ENCODE measurements around the gene FBXW2.

Gene FBXW2

DNA sequence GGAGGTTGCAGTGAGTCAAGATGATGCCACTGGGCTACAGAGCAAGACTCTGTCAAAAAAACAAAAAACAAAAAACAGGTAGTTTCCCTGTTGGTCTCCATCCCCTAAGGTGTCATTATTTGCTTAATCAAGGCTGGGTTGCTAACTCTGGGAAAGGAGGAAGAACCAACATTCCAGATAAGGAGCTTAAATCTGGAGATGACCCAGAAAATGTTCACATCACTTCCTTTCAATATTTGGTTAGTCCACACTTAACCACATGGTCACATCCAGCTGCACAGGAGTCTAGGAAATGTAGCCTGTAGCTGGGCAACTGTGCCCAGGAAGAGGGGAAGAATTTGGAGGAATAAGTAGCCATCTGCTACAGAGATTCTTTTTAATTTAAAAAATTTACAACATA, 53.1 kb downstream of the FBXW2 start:
- peak; percentile 10 for DNase-seq

DNA sequence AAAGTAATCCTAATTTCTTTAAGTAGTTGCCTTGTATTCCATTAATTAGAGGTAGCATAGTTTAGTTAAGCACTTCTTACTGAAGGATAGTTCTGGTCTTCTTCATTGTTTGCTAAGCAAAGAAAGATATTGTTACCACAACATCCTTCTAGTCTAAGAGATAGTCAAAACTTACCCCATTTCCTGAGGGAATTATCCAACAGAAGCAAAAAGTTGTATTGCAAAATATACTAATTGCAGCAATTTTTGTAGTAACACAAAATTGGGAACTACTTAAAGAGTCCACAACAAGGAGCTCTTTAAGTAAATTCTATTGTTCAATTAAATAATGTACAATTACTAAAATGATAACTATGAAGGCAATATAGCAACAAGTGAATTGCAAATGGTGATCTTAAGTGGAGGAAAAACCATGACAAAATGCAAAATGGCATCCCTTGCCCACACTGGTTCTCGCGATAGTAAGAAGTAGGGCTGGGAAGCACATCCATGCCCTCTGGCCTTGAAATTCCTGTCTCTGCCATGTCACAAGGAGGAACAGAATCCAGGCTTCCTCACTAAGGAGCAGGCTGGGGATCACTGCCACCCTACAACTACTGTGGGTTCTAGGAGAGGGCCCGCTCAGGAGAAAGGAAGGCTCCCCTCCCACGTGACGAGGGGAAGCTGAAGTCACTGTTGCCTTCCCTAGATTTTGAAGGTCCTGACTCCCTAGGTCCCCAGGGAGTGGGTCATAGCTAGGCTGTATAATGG, 55.6 kb downstream of the FBXW2 start:
- no peak for DNase-seq

DNA sequence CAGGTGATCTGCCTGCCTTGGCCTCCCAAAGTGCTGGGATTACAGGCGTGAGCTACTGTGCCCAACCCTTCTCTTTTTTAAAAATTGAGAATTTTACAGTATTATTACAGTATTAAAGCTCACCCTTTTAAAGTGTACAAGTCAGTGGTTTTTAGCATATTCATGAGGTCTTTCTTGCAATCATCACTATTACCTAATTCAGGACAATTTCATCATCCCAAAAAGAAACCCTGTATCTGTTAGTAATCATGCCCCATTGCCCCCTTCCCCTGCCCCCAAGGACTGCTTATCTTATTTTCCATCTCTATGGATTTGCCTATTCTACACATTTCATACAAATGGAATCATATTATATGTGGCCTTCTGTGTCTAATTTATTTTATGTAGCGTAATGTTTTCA, 56.3 kb downstream of the FBXW2 start:
- no peak for DNase-seq

DNA sequence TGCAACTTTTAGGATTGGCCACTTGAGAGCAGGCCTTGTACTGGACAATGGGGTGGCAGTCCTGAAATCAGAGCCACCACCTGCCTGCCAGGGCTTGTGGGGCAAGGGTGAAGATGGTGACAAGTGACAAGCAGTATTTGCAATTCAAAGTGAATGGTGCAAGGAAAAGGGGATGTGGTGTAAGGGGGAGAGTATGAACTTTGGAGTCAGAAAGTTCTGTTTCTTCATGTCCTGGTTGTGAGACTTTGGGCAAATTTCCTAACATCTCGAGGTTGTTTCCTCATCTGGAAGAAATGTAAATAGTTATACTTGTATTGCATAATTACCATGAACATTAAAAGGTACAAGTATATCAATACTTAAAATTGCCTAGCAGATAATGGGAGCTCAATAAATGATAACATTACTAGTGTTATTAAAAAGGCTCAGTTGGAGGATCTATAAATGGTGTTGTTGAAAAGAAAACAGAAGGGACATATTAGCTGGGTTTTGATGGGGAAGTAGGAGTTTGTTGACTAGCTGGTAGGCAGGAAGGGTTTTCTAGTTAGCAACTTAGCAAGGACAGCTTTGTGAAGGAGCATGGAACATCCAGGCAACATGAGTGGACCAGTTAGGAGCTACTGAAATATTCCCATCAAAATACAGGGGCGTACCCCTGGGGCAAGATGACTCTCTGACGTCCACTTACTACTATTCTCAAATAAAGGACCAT, 57.6 kb downstream of the FBXW2 start:
- no peak for DNase-seq

DNA sequence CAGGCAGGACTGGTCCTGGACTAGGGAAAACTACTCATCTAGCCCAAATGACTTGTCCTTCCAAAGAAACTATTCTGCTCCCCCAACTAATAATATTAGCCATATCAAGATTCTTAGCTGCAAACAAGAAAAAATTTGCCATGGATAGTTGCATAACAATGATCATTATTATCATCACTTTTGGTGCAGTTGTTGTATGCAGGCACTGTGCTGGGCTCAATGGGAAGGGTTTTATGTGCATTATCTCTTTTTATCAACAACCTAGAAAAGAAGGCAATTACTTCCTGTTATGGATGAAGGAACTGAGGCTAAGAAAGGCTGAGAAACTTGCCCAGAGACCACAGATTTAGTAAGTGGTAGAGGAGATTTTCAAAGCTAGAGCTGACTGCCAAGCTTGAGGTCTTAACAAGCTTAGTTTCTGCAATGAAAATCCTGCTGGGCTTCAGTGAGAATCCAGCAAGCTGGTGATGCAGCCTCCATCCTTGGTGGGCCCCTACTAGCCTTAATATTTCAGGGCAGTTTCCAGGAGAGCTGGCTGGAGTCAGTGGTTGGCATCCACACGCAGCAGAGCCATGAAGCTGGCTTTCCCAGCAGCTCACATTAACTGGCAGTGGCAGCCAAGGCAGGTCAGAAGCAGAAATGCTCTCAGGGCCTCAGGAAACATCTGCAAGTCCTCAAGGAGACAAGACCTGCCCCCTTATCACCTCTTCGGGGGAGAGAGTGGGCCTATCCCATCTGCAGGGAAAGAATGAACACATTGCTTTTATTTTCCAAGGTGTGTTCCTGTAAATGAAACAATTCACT, 58.4 kb downstream of the FBXW2 start:
- DNase-seq, result no peak

DNA sequence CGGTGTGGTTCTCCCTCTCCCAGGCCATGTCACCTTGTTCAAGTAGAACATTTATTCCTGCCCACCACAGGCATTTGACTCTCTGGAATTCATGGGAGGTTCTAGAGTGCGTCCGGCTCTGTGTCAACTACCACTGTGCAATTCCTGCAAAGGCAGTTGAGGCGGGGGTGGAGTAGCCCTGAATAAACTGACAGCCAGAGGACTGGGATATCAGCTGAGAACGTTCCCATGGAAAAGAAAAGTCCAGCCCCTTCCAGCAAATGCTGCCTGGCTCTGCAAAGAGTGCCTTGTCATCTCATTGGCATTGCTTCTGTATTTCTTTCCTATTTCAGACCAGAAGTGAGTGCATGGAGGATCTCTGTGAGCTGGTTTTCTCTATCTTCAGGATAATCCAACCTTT, 60.0 kb downstream of the FBXW2 start:
- no peak for DNase-seq

DNA sequence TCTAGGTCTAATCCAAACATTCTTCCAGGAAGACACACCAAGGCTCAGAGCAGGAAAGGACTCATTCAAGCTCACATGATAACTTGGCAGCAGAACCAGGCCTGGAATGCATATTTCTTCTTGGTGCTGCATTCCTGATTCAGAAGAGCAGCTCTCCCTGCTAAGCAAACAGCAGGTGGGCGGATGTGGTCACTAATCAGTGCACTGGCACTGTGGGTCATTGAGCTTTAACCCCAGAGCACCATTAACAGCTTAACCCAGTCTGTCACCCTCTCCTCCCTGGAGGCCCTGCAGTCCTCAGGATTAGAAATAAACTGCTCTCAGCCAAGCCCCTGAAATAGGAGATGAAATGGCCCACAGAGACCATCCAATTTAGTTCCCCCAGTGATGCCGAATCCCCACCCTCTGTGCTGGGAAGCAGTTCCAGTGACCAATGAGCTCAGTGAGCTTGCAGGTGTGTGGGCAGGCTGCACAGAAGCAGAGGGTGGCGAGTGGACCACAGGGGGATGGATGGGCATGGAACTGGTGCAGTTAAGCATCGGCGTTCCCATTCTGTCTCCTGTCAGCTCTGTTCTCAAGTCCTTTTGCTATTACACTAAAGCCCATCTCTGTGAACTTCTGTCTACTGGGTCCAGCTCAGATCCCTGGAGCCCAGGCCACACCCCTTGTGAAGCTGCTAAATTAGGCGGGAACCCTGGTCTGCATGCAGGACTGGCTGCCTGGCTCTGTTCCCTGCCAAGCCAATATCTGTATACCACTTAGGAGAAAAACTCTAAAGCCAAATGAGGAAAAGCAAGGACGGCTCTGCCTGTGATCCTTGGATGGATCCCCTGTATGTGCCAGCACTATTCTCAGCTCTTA, 62.3 kb downstream of the FBXW2 start:
- DNase-seq, result peak; percentile 57

DNA sequence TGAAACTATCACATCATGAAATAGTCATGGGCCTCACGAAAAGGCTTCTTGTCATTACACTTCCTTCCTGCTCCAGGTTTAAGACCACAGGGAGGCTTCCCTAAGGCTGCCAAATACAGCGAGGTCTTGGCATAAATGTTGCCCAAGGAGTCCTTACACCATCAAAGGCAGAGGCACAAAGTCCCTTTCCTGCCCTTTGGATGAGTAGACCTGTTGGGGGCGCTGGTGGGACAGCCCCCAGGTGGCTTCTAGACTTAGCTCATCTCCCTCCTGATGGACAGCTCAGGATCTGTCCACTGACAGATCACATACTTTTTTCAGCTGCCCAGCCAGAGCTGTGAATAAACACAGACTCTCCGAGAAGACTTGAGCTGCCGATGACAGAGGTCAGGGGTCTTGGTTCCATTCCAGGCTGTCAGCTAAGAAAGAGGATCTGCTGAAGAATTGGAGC, 63.4 kb downstream of the FBXW2 start:
- no peak for DNase-seq

DNA sequence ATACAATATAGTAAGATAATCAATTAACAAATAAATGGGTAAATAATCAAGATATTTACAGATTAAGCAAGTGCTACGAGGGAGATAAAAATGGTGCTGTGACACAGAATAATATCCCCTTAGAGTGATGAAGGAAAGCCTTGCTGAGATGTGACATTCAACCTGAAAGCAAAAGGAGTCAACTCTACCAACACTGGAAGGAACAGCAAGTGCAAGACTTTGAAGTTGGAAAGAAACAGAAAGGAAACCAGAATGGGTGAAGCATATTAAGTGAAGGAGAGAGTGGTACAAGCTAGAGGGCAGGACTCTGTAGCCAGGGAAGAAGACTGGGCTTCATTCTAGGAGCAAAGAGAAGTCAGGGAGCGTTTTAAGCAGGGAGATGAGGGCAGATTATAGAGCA, 66.7 kb downstream of the FBXW2 start:
- no peak for DNase-seq

DNA sequence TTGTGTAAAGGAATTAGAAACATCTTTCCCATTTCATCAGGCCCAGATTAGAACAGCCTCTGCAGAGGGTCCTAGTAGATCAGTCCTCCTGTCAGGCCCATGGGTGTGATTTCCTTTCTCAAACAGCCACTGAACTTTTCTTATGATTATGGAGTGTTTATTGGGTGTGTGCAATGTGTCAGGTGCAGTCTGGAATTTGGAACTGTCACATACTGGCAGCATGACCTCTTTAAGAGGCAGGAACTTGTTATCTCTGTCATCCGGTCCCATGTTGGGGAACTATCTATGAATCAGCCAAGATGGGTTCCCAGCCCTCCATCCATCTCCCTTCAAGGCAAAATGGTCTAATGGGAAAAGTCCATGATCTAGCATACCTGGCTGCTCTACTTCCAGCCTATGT, 67.3 kb downstream of the FBXW2 start:
- DNase-seq, result no peak

DNA sequence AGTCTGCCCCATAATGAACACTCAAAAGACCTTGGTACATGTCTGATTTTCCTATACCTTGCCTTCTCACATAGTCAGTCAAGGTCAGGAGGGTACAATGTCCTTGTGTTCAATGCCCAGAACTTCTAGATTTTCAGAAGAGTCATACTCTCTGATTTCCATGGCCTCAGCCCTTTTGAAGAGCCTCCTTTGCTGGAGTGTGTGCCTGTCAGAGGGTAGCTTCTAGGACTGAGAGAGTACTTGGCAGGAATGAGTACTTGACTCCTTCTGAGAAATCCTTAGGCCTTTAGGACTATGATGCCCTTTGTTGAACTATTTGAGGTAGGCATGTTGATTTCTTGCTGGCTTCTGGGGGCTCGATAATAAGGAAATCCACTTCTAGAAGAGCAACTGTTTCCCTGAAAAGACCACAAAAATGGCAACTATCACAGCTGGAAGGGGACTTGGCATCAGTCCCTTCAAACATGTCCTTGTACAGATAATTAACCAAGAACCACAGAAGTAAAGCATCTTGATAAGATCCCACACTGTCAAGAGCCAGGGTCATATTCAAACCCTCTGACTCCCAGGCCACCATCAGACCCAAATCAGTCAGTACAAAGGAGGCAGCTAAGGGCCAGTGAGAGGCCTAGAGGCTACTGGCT, 68.3 kb downstream of the FBXW2 start:
- DNase-seq, result no peak

DNA sequence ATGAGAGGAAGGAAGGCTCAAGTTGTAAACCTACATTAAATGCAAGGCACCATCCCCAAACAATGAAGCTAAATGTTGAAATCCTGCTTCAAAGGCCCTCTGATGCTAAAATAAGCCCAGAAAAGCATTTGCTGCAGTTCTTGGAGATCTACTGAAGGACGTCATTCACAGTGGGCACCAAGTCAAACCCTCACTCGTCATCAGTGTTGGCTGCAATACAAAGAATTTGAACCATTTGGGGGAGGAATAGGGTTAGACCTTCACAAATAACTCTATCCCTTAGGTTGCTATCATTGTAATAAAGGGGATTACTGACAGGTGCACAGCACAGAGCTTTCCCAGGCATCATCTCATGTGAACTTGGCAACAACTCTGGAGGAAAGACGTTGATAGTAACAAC, 69.7 kb downstream of the FBXW2 start:
- DNase-seq, result no peak

DNA sequence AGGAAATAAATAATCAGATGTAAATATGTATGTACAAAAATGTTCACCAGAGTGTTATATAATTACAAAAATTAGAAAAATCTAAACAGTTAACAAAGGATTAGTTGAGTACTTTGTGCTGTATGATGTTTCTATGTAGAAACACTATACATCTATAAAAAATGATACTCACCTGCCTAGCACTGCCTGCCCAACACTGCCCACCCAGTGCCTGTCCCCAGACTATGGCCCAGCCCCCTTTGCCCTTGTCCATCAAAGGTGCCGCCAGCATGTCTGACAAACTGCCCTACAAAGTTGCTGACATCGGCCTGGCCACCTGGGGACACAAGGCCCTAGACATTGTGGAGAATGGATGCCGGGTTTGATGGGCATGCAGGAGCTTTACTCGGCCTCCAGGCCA, 72.8 kb downstream of the FBXW2 start:
- no peak for DNase-seq

DNA sequence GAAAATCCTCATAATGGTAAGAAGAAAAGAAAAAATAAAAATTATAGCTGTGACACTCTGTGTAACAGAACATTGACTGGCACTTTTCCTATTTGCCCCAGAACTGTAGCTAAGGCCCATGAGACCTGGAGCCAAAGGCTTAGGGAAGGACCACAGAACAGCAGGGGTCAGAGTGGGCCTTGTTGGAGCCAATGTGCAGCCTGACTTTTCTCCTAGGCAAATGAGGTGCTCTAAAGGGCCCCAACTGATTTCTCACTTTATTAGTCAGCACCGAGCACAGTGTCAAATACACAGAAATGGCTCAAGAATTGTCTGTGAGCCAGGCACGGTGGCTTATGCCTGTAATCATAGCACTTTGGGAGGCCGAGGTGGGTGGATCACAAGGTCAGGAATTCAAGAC, 74.9 kb downstream of the FBXW2 start:
- no peak for DNase-seq

DNA sequence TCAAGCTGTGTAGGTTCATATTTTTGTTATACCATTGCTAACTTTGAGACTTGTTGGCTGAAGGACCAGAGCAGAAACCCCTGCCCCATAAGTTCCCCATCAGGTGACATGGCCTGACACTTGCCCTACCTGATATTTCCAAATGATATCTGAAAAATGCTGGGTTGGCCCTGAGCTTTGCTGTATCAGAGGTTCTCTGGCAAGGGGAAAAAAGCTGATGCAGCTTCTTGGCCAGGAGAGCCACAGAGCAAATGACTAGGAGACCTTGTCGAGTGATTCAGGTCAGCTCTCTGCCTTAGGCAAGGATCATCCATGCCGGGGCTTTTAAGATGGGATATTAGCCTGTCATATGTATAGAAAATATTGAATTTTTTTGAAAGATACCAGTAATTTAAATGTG, 76.0 kb downstream of the FBXW2 start:
- no peak for DNase-seq

DNA sequence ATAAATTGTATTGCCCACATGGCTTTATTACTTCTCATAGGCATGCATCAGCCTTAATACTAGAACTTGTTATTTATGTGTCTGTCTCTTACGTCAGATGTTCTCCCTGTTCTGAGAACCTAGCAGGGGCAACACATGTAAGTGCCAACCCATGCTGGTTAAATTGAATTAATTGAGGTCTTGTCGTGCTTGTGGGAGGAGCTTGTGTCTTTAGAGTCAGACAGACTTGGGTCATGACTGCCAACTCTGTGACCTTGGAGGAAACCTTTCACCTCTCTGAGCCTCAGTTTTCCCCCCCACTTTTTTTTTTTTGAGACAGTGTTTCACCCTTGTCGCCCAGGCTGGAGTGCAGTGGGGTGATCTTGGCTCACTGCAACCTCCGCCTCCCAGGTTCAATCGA, 76.7 kb downstream of the FBXW2 start:
- no peak for DNase-seq

DNA sequence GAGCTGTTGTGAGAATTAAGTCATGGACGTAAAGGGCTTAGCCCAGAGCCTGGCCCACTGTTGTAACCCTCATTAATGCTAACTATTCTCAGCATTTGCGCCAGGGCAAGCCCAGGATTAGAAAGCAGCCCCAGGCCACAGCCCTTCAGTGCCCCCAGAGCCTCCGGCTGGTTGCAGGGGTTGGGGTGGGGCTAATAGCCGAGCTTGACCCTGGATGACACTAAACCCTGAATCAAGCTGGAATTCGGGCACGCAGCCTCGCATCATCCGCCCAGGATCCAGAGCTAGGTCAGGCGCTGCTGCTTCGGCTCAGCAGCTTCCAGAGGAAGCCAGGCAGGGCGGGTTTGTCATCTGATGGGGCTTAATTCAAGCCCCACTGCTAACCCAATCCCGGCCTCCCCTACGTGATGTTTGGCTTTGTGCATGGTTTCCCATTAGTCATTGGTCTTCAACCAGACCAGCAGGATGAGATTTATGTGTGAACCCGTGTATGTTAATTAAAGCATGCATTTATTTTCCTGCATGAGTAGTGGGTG, 77.8 kb downstream of the FBXW2 start:
- no peak for DNase-seq

DNA sequence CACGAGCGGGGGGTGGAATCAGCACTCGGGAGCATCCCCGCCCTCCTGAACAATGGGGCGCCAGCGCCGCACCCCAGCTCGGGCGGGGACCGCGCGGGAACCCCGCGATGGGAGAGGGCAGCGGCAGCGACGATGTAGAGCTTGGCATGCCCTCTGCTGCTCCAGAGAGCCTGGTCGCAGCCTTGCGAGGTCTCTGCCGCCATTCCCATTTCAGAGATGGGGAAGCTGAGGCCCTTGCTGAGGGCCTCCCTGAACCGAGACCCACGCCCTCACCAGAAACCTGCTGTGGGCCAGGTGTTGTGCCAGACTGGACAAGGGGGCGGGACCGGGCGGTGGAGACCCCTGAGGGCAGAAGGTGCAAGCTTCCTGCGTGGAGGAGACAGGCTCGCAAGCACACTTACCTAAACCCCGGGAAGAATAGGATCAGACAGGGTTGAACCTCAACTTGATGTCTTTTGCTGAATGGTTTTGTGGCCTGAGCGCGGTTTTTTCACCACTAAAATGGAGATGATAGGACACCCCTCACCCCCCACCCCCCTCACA, 78.3 kb downstream of the FBXW2 start:
- DNase-seq, result no peak

DNA sequence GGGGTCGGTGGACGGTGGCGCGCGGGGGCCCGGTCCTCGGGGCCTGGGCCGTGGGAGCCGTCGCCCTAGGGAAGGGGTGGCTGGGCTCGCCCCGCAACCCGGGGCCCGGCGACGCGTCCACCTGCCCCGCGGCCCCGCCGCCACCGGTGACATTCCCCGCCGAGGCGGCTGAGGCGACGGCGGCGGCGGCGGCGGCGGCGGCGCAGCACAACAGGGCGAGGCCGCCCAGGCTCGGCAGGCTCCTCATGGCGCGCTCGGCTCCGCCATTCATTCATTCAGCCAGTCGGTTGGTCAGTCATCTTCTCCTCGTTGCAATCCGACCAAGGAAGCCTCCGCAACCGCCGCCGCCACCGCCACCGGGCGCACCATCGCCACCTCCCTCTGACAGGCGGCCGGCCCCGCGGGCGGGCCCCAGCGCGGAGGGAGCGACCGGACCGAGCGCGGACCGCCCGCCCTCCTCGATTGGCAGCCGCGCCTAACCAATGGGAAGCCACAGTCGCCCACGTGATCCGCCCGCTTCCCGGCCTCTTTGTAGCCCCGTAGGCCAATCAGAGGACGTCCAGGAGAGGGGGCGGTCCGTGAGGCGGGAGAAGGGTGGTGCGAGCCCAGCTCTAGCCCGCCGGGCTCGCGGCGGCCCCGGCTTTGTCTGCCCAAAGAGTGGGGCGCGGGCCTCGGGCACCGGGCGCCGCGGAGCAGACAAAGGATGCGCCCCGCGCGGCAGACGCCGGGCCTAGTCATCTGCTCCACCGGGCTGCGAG, 78.9 kb downstream of the FBXW2 start, which contains the start of gene MEGF9:
Gene MEGF9, minus strand, starts transcription at position 383 of the 758 bp plus-strand sequence. Its CDS starts 112 bp downstream, at position 271.
- peak; percentile 97 for DNase-seq

DNA sequence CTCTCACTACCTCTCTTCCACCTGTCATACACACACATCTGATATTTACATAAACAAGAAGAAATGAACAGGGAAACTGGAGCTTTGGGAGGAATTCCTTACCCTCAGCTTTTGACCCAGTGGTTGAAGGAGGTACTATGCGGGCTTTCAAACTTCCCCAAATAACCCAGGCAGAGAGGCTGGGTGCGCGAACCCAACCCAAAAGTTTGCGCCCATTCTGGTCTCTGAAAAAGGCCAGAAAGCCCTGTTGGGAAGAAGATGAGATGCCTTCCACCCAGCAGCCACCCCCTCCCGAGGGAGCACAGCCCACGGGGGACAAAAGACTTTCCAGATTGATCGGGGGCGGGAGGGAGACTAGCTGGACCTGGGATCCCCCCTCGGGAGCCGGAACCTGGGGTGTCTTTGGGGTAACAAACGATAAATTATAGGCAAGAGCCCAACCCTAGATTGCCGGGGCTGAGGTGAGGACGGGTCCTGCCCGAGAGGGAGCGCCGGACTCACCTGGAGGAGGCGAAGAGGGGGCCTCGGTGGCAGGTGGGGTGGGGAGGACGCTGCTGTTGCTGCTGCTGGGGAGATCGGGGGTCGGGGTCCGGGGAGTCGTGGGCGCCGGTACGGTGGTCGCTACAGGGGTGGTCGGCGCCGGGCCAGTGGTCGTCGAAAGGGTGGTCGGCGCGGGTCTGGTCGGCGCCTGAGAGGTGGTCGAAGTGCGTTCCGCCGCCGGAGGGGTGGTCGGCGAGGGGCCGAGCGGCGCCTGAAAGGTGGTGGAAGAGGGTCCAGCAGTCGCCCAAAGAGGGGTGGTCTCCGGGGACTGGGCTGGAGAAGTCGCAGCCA, 79.7 kb downstream of the FBXW2 start:
- DNase-seq, result no peak
